HG03139 (cell line): ENCODE measurements around the gene AKR1A1.
"Not testable (repeated sequence)": the region's sequence is repeated elsewhere in the genome, so short reads cannot be mapped to it uniquely, and the experiment has no call there.

Experiments
- ATAC-seq: cut with Tn5 transposase; IDR thresholded peaks from one replicate; pipeline ENCODE4 v1.9.1; 2021; ENCODE audit not compliant: unreplicated experiment

Gene AKR1A1

DNA sequence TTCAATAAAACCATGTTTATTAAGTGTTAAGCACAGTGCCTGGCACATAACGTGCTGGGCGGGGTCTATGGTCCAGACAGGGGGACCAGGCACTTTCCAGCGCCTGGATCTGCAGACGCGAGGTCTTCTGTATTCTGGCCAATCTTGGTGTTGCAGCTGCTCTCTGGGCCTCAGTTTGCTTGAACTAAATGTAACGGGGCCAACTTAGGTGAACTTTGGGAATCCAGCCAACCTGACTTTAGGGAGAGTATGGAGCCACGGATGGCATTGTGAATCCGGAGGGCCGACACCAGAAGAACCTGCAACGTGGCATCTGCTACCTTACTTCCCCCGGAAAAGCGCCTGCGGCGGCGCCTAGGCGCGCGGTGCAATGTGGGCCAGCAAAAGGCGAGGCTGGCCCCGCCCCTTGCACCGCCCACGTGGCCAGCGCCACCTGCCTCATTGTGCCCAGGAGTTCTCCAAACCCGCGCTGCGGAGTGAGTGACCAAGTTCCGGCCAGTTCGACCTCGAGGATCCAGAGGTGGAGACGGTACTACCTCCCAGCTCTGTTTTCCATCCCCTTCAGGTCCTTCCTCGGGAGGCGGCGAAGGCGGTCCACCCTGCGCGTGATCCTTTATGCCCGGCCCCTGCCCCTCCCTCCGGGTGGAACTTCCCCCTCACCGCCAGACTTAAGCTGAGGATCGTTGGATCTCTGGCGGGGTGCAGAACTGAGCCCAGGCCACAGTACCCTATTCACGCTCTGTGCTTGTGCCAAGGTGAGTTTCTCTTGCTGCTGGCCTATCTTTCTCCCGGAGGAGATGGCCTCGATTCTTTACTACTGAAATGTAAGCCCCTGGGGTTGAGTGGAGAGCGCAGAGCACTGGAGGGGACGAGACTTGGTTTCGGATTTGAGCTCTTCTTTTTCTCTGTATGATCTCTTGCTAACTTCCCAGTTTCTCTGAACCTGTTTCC lies at the start of gene AKR1A1:
AKR1A1 (plus strand) TSS at position 426 of the 951 bp plus-strand sequence. CDS start 10,969 bp downstream, outside the sequence.
- peak; percentile 80 for ATAC-seq

DNA sequence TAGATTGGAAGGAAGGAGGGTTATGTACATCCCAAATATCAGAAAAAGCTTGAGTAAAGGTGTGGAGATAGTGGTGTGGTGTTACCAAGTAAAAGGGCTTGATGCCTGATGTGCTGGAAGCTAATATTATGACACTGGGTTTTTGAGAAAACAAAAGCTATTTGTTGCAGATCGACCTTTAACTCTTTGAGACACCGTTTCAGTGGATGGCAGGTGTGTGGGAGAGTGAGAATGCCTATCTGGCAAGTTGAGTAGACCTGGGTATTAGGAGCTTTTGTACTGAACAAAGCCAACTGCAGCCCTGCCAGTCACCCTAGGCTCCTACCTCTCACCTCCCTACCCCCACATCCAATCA lies 49.1 kb upstream of the AKR1A1 start:
- no peak for ATAC-seq

- ATAC-seq: no peak
These were observed 46.9 kb upstream of the AKR1A1 start for GRCh38 chr1:45503462-45504360.

- ATAC-seq: no peak
These were observed 43.4 kb upstream of the AKR1A1 start for GRCh38 chr1:45507195-45507594.

- ATAC-seq: no peak
These were observed 42.7 kb upstream of the AKR1A1 start for GRCh38 chr1:45507893-45508292.

DNA sequence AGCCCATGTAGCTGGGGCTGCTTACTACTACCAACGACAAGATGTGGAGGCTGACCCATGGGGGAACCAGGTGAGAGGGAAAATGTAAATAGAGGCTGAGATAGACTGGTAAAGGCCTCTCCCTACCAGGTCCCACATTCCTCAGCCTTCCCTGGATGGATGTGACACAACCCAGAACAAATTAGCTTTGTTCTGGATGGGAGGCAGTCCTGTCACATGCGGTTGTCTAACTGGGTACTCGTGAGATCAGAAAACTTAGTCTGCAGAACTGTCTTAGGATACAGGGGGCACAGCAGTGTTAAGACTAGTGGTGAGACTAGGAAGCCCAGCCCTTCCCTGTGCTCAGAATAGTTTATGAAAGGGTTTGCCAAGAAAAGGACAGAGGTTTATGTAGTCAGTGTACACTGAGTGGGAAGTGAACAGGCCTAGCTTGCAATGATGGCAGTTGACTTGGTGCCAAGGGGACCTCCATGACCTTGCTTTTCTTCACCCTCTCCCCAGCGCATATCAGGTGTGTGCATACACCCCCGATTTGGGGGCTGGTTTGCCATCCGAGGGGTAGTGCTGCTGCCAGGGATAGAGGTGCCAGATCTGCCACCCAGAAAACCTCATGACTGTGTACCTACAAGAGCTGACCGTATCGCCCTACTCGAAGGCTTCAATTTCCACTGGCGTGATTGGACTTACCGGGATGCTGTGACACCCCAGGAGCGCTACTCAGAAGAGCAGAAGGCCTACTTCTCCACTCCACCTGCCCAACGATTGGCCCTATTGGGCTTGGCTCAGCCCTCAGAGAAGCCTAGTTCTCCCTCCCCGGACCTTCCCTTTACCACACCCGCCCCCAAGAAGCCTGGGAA lies 42.1 kb upstream of the AKR1A1 start:
- ATAC-seq: no peak

- no peak for ATAC-seq
These were observed 40.3 kb upstream of the AKR1A1 start for GRCh38 chr1:45510036-45510971.

DNA sequence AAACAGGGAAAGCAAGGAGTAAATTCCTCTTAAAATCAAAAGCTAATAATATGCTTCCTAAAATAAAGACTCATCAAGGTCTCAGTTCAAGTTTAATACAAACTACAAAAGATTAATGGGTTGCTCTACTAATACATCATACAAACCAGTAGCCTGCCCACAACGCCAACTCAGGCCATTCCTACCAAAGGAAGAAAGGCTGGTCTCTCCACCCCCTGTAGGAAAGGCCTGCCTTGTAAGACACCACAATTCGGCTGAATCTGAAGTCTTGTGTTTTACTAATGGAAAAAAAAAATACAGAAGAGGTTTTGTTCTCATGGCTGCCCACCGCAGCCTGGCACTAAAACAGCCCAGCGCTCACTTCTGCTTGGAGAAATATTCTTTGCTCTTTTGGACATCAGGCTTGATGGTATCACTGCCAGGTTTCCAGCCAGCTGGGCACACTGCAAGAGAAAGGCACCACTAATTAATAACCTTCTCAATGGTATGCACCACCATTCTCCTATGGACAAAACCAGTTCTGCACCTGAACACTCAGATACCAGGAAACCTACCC lies 39.6 kb upstream of the AKR1A1 start:
- ATAC-seq: no peak

DNA sequence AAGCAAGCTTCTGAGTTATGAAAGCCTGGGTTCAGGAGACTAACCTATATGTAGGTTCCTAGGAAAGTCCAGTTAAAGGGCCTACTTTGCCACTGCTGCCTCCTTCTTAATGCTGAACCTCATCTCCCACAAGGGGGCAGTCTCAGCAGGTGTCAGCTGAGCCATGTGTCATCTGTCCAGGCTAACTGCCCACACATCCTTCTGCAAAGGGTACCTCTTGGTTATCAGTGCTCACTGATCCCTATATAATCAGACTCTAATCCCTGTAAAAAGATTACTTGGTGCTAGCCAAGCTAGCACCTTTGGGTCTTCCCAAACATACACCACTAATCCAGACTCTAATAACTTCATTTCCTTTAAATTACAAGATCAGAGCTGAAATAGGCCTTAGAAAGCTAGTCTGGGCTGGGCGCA lies 38.0 kb upstream of the AKR1A1 start:
- ATAC-seq: peak; percentile 63

DNA sequence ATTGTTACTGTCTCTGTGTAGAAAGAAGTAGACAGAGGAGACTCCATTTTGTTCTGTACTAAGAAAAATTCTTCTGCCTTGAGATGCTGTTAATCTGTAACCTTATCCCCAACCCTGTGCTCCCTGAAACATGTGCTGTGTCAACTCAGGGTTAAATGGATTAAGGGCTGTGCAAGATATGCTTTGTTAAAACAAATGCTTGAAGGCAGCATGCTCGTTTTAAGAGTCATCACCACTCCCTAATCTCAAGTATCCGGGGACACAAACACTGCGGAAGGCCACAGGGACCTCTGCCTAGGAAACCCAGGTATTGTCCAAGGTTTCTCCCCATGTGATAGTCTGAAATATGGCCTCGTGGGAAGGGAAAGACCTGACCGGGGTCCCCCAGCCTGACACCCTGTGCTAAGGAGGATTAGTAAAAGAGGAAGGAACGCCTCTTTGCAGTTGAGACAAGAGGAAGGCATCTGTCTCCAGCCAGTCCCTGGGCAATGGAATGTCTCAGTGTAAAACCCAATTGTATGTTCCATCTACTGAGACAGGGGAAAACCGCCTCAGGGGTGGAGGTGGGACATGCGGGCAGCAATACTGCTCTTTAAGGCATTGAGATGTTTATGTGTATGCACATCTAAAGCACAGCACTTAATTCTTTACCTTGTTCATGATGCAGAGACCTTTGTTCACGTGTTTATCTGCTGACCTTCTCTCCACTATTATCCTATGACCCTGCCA lies 36.9 kb upstream of the AKR1A1 start:
- ATAC-seq: not testable (repeated sequence)

- ATAC-seq: no peak
These were observed 34.6 kb upstream of the AKR1A1 start for GRCh38 chr1:45516036-45516435.

GRCh38 chr1:45516465-45516864 lies 34.2 kb upstream of the AKR1A1 start:
- ATAC-seq: no peak

DNA sequence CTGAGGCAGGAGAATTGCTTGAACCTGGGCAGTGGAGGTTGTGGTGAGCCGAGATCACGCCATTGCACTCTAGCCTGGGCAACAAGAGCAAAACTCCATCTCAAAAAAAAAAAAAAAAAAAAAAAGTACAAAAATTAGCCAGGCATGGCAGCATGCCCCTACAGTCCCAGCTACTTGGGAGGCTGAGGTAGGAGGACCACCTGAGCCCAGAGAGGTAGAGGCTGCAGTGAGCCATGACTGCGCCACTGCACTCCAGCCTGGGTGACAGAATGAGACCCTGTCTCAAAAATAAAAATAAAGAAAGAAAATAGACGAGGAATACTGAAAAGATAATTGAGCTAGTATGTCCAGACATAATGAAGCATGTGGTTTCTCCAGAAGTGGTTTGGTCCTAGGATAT lies 32.3 kb upstream of the AKR1A1 start:
- ATAC-seq: not testable (repeated sequence)

DNA sequence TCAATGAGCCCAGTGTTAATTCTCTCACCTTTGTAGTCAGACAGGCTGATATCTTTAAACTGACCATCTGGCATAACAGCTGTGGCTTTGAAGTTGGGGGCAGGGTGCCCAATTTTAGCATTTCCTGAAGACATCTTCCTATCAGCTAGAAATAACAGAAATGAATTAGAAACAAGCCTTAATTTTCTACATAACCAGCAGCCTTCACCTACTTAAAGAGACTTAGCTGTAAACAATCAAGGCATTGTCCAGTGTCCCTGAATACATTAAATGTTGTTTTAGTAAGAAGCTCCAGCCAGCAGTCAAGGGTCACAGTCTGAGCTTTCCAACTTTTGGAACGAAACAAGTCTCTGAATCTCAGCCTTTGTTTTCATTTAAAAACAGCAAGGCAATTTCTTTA lies 31.7 kb upstream of the AKR1A1 start:
- ATAC-seq: no peak

DNA sequence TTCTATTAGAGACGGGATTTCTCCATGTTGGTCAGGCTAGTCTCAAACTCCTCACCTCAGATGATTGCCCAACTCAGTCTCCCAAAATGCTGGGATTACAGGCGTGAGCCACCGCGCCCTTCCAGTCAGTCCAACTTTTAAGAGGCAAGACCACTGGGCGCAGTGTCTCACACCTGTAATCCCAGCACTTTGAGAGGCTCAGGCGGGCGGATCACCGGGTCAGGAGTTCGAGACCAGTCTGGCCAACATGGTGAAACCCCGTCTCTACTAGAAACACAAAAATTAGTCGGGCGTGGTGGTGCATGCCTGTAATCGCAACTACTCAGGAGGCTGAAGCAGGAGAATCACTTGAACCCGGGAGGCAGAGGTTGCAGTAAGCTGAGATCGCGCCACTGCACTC lies 30.9 kb upstream of the AKR1A1 start:
- not testable (repeated sequence) for ATAC-seq

- peak; percentile 82 for ATAC-seq
These were observed 29.0 kb upstream of the AKR1A1 start, which contains the start of gene PRDX1 for GRCh38 chr1:45521413-45522323. PRDX1 (minus strand) TSS chr1:45521884; CDS start chr1:45519043, 2,841 bp downstream.

DNA sequence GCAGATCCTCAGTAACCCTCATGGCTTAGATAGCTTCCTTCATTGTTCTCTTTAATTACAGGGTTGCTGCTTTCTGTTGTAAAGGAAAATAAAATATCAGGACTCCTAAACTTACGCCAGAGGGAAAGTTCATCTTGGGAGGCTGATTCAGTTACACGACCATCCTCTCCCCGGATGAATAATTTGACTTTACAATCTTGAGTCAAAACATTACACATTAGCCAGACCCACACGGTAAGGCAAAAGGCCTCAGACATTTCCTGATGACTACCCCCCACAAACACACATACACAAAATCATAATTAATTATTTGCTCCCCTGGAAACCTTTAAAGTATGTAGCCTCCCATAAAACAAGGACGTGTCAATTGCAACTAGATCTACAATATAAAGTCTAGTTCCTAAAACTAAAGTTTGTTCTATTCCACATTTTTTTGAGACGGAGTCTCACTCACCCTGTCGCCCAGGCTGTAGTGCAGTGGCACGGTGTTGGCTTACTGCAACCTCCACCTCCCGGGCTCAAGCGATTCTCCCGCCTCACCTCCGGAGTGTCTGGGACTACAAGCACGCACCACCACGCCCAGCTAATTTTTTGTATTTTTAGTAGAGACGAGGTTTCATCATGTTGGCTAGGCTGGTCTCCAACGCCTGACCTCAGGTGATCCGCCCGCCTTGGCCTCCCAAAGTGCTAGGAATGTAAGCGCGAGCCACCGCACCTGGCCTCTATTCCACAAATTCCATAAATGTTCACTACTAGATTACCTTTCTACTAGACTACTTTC lies 28.1 kb upstream of the AKR1A1 start:
- ATAC-seq: no peak
